K562 (cell line): ENCODE measurements around the gene SCAF11. TPM values are rescaled to one million over a fixed set of nuclear protein-coding genes. Genes with fewer than 3 reads are reported as not detected.

Experiments used
- GATAD2A ChIP-seq: fragments of 450-650 bp; IDR thresholded peaks from 2 replicates; pipeline ENCODE4 v1.6.1; 2017
- HEY1 ChIP-seq: fragments of 250-450 bp; sonication (Bioruptor Pico); IDR thresholded peaks from 2 replicates; pipeline ENCODE4 v1.5.0; 2020; ENCODE audit warnings: mild to moderate bottlenecking, moderate library complexity, borderline replicate concordance
- LCOR ChIP-seq: sonication (generic); formaldehyde crosslinking; IDR thresholded peaks from 2 replicates; pipeline ENCODE4 v1.8.0; 2022; ENCODE audit warnings: mild to moderate bottlenecking, missing genetic modification reagents
- NFYB ChIP-seq: IDR thresholded peaks from 2 replicates; pipeline ENCODE4 v1.6.1; 2011; ENCODE audit warnings: mild to moderate bottlenecking, moderate library complexity; ENCODE audit not compliant: insufficient read length; ENCODE audit errors: extremely low read depth
- OTX1 ChIP-seq: fragments of 450-650 bp; formaldehyde crosslinking; IDR thresholded peaks from 2 replicates; pipeline ENCODE4 v1.4.0; 2022; ENCODE audit warnings: mild to moderate bottlenecking
- PRDM10 ChIP-seq: fragments of 450-650 bp; IDR thresholded peaks from 2 replicates; pipeline ENCODE4 v1.6.1; 2018; ENCODE audit not compliant: partially characterized antibody
- STAT5A ChIP-seq: IDR thresholded peaks from 2 replicates; pipeline ENCODE4 v1.6.1; 2012; ENCODE audit warnings: low read length, inconsistent platforms, borderline replicate concordance
- TEAD4 ChIP-seq, 2 experiments: sonication (generic) in 1 of 2; formaldehyde crosslinking in 1 of 2; IDR thresholded peaks; 2 replicates each; pipeline versions ENCODE4 v1.6.1 to v1.8.0; 2012 to 2022; ENCODE audit warnings: borderline replicate concordance in 1 of 2, inconsistent platforms in 1 of 2, low read length in 1 of 2, mild to moderate bottlenecking in 1 of 2, missing genetic modification reagents in 1 of 2
- U2AF2 ChIP-seq: fragments of 200-400 bp; formaldehyde crosslinking; optimal IDR thresholded peaks from 2 replicates; pipeline ENCODE3; 2017; ENCODE audit warnings: low read depth, mild to moderate bottlenecking, low read length
- ZBTB11 ChIP-seq, 3 experiments: fragments of 200-800 bp in 1 of 3; fragments of 250-450 bp in 1 of 3; fragments of 450-650 bp in 1 of 3; sonication (Bioruptor Pico) in 1 of 3; sonication (Bioruptor generic) in 1 of 3; formaldehyde crosslinking in 1 of 3; IDR thresholded peaks; 2 replicates each; pipeline versions ENCODE4 v1.6.1 to v1.8.0; 2016 to 2022; ENCODE audit warnings: mild to moderate bottlenecking in 2 of 3, missing genetic modification characterization in 2 of 3, missing compliant biosample characterization in 1 of 3, moderate library complexity in 1 of 3
- ZFX ChIP-seq: sonication (generic); formaldehyde crosslinking; IDR thresholded peaks from 2 replicates; pipeline ENCODE4 v1.8.0; 2022; ENCODE audit warnings: mild to moderate bottlenecking, missing genetic modification reagents, moderate library complexity
- ZNF253 ChIP-seq: fragments of 250-450 bp; sonication (Bioruptor Pico); conservative IDR thresholded peaks from 2 replicates; pipeline ENCODE4 v1.6.1; 2021; ENCODE audit warnings: mild to moderate bottlenecking
- ZNF280A ChIP-seq: fragments of 450-650 bp; IDR thresholded peaks from 2 replicates; pipeline ENCODE4 v1.6.1; 2018; ENCODE audit warnings: mild to moderate bottlenecking, low read depth; ENCODE audit not compliant: partially characterized antibody
- ZNF583 ChIP-seq: fragments of 250-450 bp; sonication (Bioruptor Pico); IDR thresholded peaks from 2 replicates; pipeline ENCODE4 v1.4.0; 2020
- polyA plus RNA-seq, 8 experiments: library from polyadenylated mRNA; depleted of rRNA in 4 of 8; stranded (reverse) in 5 of 8; unstranded in 3 of 8; fragments of >200 nt; fragmentation: Nextera tagmentation in 2 of 8; fragmentation: Illumina TruSeq in 1 of 8; extraction: Ambion mirVana in 2 of 8; extraction: Trizol in 1 of 8; gene quantifications; 2 replicates each; pipeline versions ENCODE4 v1.2.1 to v1.2.3, GENCODE V29; 2011 to 2014; ENCODE audit warnings: inconsistent platforms in 1 of 8, missing spikeins in 1 of 8
- total RNA-seq, 7 experiments: library from RNA; depleted of rRNA in 6 of 7; stranded (reverse); fragments of >200 nt in 6 of 7; fragmentation: Illumina TruSeq in 2 of 7; extraction: Trizol in 2 of 7; gene quantifications; 2 replicates each; pipeline versions ENCODE4 v1.2.1 to v1.2.3, GENCODE V29; 2011 to 2021; ENCODE audit warnings: low replicate concordance in 1 of 7

Gene SCAF11
- total and polyA plus RNA-seq, 9 of the 15 experiments (the other 6 are each of a cell fraction or from before 2014, with no cell fraction given): 30.4 to 119 (median 80.0) TPM

- TF ChIP-seq ZFX (CRISPR knock-in tag): no peak
- no peak for TF ChIP-seq U2AF2
- TF ChIP-seq STAT5A: no peak
- peak; percentile 57 for TF ChIP-seq PRDM10
- TF ChIP-seq HEY1 (CRISPR knock-in tag): no peak; the same call in 1 of the 2 replicates
- TF ChIP-seq ZBTB11 (CRISPR knock-in tag; IDR thresholded peaks at IDR 0.05): no peak; a peak in 1 of 6 replicates
- TF ChIP-seq LCOR (CRISPR knock-in tag): peak; percentile 85; the same call in 1 of the 2 replicates
- TF ChIP-seq OTX1 (CRISPR knock-in tag): no peak
- no peak for TF ChIP-seq ZNF583
- TF ChIP-seq GATAD2A: no peak
- TF ChIP-seq ZNF280A: no peak
- TF ChIP-seq ZNF253 (CRISPR knock-in tag): no peak
- TF ChIP-seq NFYB: peak; percentile 2
- peak; percentile 56; the same call in 1 of the 2 replicates for TF ChIP-seq TEAD4 (IDR thresholded peaks at IDR 0.05; ENCODE audit: low read length)
- TF ChIP-seq TEAD4 (CRISPR knock-in tag; IDR thresholded peaks at IDR 0.05; ENCODE audit: borderline replicate concordance): peak; percentile 95; the same call in 1 of the 2 replicates
Observed at GRCh38 chr12:45990468-45991283, at the start of gene SCAF11 (continued).
